ENCODE results near the gene PCSK6. TPM values are rescaled to one million over a fixed set of nuclear protein-coding genes. Genes with fewer than 3 reads are reported as not detected.
A peak's percentile ranks its signal among the peaks of the same experiment; 100 is the strongest.

The PCSK6 gene
- total and polyA plus RNA-seq, 2 of the 8 experiments (the other 6 are each of a cell fraction or from before 2014, with no cell fraction given) = 1.9 to 4.0 TPM

- TF ChIP-seq CBX8 (IDR thresholded peaks at IDR 0.05; ENCODE audit: borderline replicate concordance, low read depth, low read length) (no peak), RXRA (IDR thresholded peaks at IDR 0.05; ENCODE audit: insufficient read depth, low read depth, low read length) (no peak), SIN3A (conservative IDR thresholded peaks at IDR 0.05 in 1 of 2, IDR thresholded peaks at IDR 0.05 in 1 of 2; ENCODE audit: low read depth in 1 of 2, low read length in 2 of 2) (no peak), KDM4A (IDR thresholded peaks at IDR 0.05; ENCODE audit: low read depth, low read length, severe bottlenecking) (peak; percentile 66), BCL11A (IDR thresholded peaks at IDR 0.05; ENCODE audit: low read depth in 2 of 2, low read length in 2 of 2) (no peak), RBBP5 (IDR thresholded peaks at IDR 0.05; ENCODE audit: borderline replicate concordance, low read depth, low read length) (0 out of 2 replicates have a peak, but pooled peaks have one; percentile 5), NANOG (IDR thresholded peaks at IDR 0.05; ENCODE audit: insufficient read depth, low read depth, low read length, poor library complexity, severe bottlenecking) (no peak)
- TF ChIP-seq, protein P1, sequence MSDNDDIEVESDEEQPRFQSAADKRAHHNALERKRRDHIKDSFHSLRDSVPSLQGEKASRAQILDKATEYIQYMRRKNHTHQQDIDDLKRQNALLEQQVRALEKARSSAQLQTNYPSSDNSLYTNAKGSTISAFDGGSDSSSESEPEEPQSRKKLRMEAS (IDR thresholded peaks at IDR 0.05) = peak; percentile 52; the same call in 1 of the 2 replicates
Measured at GRCh38 chr15:101489599-101490407, at the start of gene PCSK6 (continued).

All from H1 (cell line).